Adrenal gland (tissue), 12 donors: ENCODE results near the gene HIRIP3. TPM values are rescaled to one million over a fixed set of nuclear protein-coding genes. Genes with fewer than 3 reads are reported as not detected.

Experiments
- DNase-seq, 7 donors: peaks; one replicate each; pipeline ENCODE4 v3.0.0-alpha.2; 2019 to 2020
- H3K27ac ChIP-seq, 5 donors: fragments of 200-600 bp; sonication (generic) in 4 of 5; 1 replicate in 3 of 5; 2 replicates in 2 of 5; pipeline versions ENCODE4 v1.5.1 to v1.8.0; 2016 to 2020; ENCODE audit warnings: mild to moderate bottlenecking in 1 of 5
- H3K27me3 ChIP-seq: fragments of 200-600 bp; 2 replicates; pipeline ENCODE4 v1.8.0; 2021
- H3K36me3 ChIP-seq, 2 donors: fragments of 200-600 bp; replicated peaks in 1 of 2; 1 replicate in 1 of 2; 2 replicates in 1 of 2; pipeline versions ENCODE4 v1.5.1 to v1.8.0; 2018 to 2022
- H3K4me1 ChIP-seq, 2 donors: fragments of 200-600 bp; replicated peaks in 1 of 2; 1 replicate in 1 of 2; 2 replicates in 1 of 2; pipeline versions ENCODE4 v1.5.1 to v1.8.0; 2018 to 2021
- H3K4me3 ChIP-seq, 4 donors: fragments of 200-600 bp; sonication (generic) in 3 of 4; one replicate each; pipeline ENCODE4 v1.5.1; 2016 to 2018
- H3K9me3 ChIP-seq, 3 donors: fragments of 200-600 bp; sonication (generic) in 1 of 3; replicated peaks in 1 of 3; 1 replicate in 2 of 3; 2 replicates in 1 of 3; pipeline versions ENCODE4 v1.5.1 to v1.8.0; 2016 to 2021
- POLR2A ChIP-seq, 2 donors: fragments of 450-650 bp; IDR thresholded peaks; one replicate each; pipeline ENCODE4 v1.6.1; 2017; ENCODE audit warnings: antibody characterized with exemption in 2 of 2, mild to moderate bottlenecking in 2 of 2, moderate library complexity in 1 of 2
- WGBS, 4 donors: extraction: QIAGEN DNeasy Blood & Tissue Kit in 2 of 4; methylation state at CpG; one replicate each; pipeline versions ENCODE4 v1.1.5 to v1.1.7; 2013 to 2017; 5-methylcytosine and 5-hydroxymethylcytosine counted together
- intact Hi-C, 2 donors: fragments of 100-400 bp; cut with DNase I; formaldehyde crosslinking; loops; one replicate each; pipeline versions ENCODE4 v1.14.1 to v1.15.0; 2022 to 2023
- polyA plus RNA-seq, 3 donors: library from polyadenylated mRNA; stranded (reverse); fragments of 200-250 nt in 2 of 3; fragments of 350-450 nt in 1 of 3; fragmentation: Illumina TruSeq in 1 of 3; extraction: RNeasy Lipid Tissue Mini Kit (QIAGEN cat#74804) in 1 of 3; gene quantifications; one replicate each; pipeline ENCODE4 v1.2.3, GENCODE V29; 2013 to 2014
- total RNA-seq, 9 donors: library from RNA; depleted of rRNA in 4 of 9; stranded (reverse); fragments of >200 nt in 4 of 9; fragments of 120-200 nt in 1 of 9; fragmentation: NEBNext Ultra II Directional in 1 of 9; extraction: Animal tissue kit (Norgen Biotek cat#: 25700) in 1 of 9; gene quantifications; one replicate each; pipeline versions ENCODE4 v1.1.0 to v1.2.4, GENCODE V29; 2013 to 2023
- TF ChIP-seq, protein P1 (sequence below), 6 experiments: fragments of 450-650 bp in 4 of 6; fragments of 200-600 bp in 2 of 6; sonication (generic) in 1 of 6; IDR thresholded peaks; 1 replicate in 5 of 6; 2 replicates in 1 of 6; pipeline versions ENCODE4 v1.5.1 to v1.8.0; 2016 to 2021; ENCODE audit warnings: antibody characterized with exemption in 6 of 6, mild to moderate bottlenecking in 2 of 6, moderate library complexity in 1 of 6
- donor health status: healthy with polysubstance abuse.
- donor health status: Bipolar disorder and iron deficiency.
- donor health status: DM: yes; HTN: yes; CAD: no.
- donor health status: DM: no; HTN: no; CAD: no.
- donor health status: DM: no; HTN: no; CAD: no.
- donor health status: DM: yes; HTN: yes; CAD: no.

HIRIP3 gene
- total and polyA plus RNA-seq, 12 donors = 11.0 to 35.0 (median 19.1) TPM

DNA sequence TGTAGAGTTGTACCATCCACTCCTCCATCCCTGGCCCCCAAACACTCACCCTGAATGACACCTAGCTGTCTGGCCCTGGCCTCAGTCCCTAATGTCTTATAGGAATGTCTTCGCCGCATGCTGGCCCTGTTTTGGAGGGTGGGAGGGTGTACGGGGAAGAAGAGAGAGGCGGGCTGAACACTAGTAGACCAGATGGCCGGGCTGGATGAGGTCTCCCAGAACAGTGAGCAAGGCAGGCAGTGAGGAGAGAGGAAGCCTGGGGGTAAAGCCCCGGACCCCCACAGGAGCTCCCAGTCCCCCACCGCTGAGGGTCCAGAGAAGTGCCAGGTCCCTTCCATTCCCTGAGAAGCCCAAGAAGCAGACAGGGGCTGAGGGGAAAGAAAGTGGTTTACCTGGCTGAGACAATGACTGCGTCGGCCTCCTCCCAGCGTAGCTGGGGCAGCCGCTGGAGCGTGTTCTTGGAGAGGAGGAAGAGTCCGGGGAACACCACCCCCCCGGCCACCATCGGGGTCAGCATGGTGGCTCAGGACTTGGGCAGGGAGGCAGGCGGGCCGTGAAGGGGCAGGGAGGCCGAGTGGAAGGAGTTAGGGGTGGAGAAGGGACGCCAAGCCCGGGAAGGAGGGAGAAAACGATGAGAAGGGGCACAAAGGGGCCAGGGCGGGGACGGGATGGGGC lies 34.7 kb upstream of the HIRIP3 start:
- TF ChIP-seq POLR2A (IDR thresholded peaks at IDR 0.05) = no peak
- TF ChIP-seq, protein P1, sequence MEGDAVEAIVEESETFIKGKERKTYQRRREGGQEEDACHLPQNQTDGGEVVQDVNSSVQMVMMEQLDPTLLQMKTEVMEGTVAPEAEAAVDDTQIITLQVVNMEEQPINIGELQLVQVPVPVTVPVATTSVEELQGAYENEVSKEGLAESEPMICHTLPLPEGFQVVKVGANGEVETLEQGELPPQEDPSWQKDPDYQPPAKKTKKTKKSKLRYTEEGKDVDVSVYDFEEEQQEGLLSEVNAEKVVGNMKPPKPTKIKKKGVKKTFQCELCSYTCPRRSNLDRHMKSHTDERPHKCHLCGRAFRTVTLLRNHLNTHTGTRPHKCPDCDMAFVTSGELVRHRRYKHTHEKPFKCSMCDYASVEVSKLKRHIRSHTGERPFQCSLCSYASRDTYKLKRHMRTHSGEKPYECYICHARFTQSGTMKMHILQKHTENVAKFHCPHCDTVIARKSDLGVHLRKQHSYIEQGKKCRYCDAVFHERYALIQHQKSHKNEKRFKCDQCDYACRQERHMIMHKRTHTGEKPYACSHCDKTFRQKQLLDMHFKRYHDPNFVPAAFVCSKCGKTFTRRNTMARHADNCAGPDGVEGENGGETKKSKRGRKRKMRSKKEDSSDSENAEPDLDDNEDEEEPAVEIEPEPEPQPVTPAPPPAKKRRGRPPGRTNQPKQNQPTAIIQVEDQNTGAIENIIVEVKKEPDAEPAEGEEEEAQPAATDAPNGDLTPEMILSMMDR (IDR thresholded peaks at IDR 0.05) = no peak
- WGBS, 4 donors = 38 to 56% (median 41%) methylated on average over 20 to 23 of the region's 23 CpGs
- DNase-seq = no peak
- Histone ChIP-seq H3K4me3 (no peak overlapping the region), H3K4me1 (peaks cover 0 to 6% of the 10 kb centered on the region in 2 donors), H3K36me3 (no peaks in the 10 kb centered on the region), H3K27me3 (peaks cover 19% of the 10 kb centered on the region), H3K9me3 (no peaks in the 10 kb centered on the region), H3K27ac (peak overlapping the region in 1 of 5 donors; percentile 30)
- intact Hi-C loops = no loop called here

DNA sequence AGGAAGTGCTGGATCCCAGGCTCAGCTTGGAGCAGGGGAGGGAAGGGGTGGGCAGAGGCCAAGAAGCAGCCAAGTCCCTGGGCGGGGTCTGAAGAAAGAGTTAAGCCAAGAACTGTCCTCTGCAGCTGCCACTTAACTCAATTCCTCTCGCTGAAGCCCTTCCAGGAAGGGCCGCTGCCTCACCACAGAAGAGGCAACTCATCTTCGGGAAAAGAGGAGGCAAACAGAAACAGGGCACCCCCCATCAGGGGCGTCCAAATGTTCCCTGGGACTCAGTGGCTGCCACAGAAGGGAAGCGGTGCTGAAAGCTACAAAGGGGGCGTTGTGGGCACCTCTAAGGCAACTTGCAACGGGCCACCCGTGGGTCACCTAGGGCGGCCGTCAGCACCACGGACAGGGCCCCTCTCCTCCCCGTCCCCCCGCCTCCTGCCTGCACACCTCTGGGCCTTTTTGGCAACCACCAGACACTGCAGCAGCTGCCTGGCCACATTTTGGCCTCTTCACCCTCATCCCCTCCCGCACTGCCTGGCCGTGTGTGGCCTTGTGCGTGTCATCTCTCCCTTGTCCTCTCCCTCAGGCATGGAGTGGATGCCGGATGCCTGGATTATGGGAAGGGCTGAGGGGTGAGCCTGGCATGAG lies 33.1 kb upstream of the HIRIP3 start:
- H3K36me3 ChIP-seq = no peaks in the 10 kb centered on the region
- peaks cover 0 to 6% of the 10 kb centered on the region in 2 donors for H3K4me1 ChIP-seq
- TF ChIP-seq, protein P1 (IDR thresholded peaks at IDR 0.05) = no peak
- no peak for TF ChIP-seq POLR2A (IDR thresholded peaks at IDR 0.05)
- H3K27me3 ChIP-seq = peaks cover 17% of the 10 kb centered on the region
- intact Hi-C loops = loop anchor here in 1 of 2 donors (10.0 kb wide), 1 partner anchor 324 kb away; no protein-coding TSS in a partner anchor
- 29 to 37% (median 34%) methylated on average over 9 to 18 of the region's 18 CpGs for WGBS, 4 donors
- no peaks in the 10 kb centered on the region for H3K9me3 ChIP-seq
- DNase-seq = peak in 1 of 7 donors; percentile 34
- H3K4me3 ChIP-seq = no peak overlapping the region
- H3K27ac ChIP-seq = no peak overlapping the region

DNA sequence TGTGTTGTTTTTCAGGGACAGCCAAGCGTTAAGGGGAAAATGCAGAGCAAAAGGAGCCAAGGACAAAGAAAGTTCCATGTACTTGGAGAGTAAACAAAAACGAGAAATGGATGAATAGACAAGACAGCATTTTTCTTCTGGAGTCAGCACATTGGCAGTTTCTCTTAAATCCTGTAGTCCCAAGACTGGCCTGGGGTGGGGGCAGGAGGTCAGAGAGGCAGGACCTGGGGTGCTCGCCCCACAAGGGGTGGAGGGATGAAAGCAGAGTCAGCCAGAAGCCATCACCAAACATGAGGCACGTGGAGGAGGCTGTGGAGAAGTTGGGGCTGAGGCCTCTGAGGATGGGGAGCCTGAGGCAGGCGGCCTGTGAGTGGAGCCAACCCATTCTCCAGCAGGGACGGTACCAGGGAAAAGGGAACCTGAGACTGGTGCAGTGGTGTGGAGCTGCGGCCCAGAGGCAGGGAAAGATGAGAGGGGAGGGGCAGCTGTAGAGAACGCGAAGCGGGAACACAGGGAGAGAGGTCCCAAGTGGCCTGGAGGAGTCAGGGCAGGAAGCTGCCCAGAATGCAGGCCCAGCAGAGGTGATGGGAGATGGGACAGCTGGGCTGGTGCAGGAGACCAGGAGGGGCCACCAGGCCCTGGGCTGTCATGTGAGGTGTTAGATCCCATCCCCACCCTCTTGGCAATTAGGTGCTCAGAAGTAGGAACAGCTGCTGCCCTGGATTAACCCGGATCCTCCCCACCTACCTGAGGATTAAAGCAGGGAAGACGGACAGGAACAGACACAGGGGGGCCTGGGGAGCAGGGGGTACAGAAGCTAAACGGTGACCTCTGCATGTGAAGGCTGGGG lies 32.4 kb upstream of the HIRIP3 start:
- H3K4me3 ChIP-seq = no peak overlapping the region
- WGBS, 4 donors = 42 to 56% (median 50%) methylated on average over 12 to 13 of the region's 13 CpGs
- peaks cover 0 to 6% of the 10 kb centered on the region in 2 donors for H3K4me1 ChIP-seq
- H3K27me3 ChIP-seq = peaks cover 10% of the 10 kb centered on the region
- no peak overlapping the region for H3K27ac ChIP-seq
- intact Hi-C loops = loop anchor here in 1 of 2 donors (10.0 kb wide), 1 partner anchor 323 kb away; no protein-coding TSS in a partner anchor
- no peaks in the 10 kb centered on the region for H3K9me3 ChIP-seq
- DNase-seq = no peak
- no peaks in the 10 kb centered on the region for H3K36me3 ChIP-seq
- TF ChIP-seq, protein P1 (IDR thresholded peaks at IDR 0.05) = no peak
- no peak for TF ChIP-seq POLR2A (IDR thresholded peaks at IDR 0.05)

DNA sequence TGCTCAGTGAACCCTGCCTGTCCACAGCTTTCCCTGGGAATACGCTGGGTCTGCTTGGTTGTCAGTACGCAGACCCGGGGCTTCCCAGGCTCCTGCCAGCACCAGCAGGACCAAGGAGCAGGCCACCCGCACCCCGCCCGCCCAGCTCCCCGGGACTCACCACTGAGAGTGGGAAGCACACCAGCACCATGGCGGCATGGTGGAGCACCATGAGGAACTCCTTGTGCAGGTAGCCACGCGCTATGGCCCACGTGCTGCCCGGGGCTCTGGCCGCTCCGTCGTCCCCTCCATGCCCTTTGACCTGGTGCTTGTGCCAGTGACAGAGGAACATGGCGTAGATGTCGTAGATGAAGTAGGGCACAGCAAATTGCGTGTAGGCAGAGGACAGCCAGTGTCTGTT lies 31.0 kb upstream of the HIRIP3 start:
- WGBS, 4 donors = 88 to 92% (median 90%) methylated on average over 7 to 18 of the region's 18 CpGs
- Histone ChIP-seq H3K4me3 (no peak overlapping the region), H3K9me3 (no peaks in the 10 kb centered on the region), H3K36me3 (no peaks in the 10 kb centered on the region), H3K27me3 (no peaks in the 10 kb centered on the region), H3K27ac (no peak overlapping the region), H3K4me1 (peaks cover 0 to 6% of the 10 kb centered on the region in 2 donors)
- intact Hi-C loops = loop anchor here in 1 of 2 donors (10.0 kb wide), 1 partner anchor 322 kb away; no protein-coding TSS in a partner anchor
- TF ChIP-seq POLR2A (IDR thresholded peaks at IDR 0.05) = no peak
- TF ChIP-seq, protein P1 (IDR thresholded peaks at IDR 0.05) = no peak
- no peak for DNase-seq
